CD4-positive, alpha-beta T cell treated with Interleukin-17A for 1 hour (primary cell): ENCODE measurements around the gene WDR62.

ENCODE experiments used
- DNase-seq: peaks from one replicate; pipeline ENCODE4 v3.0.0-alpha.2; 2020

Gene WDR62

GRCh38 chr19:36081894-36082293 lies 27.2 kb downstream of the WDR62 start:
- no peak for DNase-seq

GRCh38 chr19:36082916-36083315 lies 28.2 kb downstream of the WDR62 start:
- no peak for DNase-seq

GRCh38 chr19:36084231-36085009 lies 29.7 kb downstream of the WDR62 start:
- no peak for DNase-seq

GRCh38 chr19:36086326-36086725 lies 31.6 kb downstream of the WDR62 start:
- DNase-seq: no peak

GRCh38 chr19:36089847-36090246 lies 35.1 kb downstream of the WDR62 start:
- DNase-seq: no peak

GRCh38 chr19:36090910-36091695 lies 36.4 kb downstream of the WDR62 start:
- DNase-seq: no peak

GRCh38 chr19:36092566-36092965 lies 37.9 kb downstream of the WDR62 start:
- DNase-seq: no peak

- DNase-seq: no peak
These were observed 38.5 kb downstream of the WDR62 start for GRCh38 chr19:36093146-36093662.

- DNase-seq: no peak
These were observed 39.0 kb downstream of the WDR62 start for GRCh38 chr19:36093687-36094086.

GRCh38 chr19:36097036-36097435 lies 42.3 kb downstream of the WDR62 start:
- DNase-seq: no peak

- no peak for DNase-seq
These were observed 44.6 kb downstream of the WDR62 start for GRCh38 chr19:36099166-36099785.

- DNase-seq: no peak
These were observed 45.8 kb downstream of the WDR62 start for GRCh38 chr19:36100476-36100875.

GRCh38 chr19:36101550-36102327 lies 47.0 kb downstream of the WDR62 start:
- no peak for DNase-seq

- DNase-seq: no peak
These were observed 48.4 kb downstream of the WDR62 start for GRCh38 chr19:36103040-36103626.

GRCh38 chr19:36103842-36104552 lies 49.3 kb downstream of the WDR62 start:
- no peak for DNase-seq

- no peak for DNase-seq
These were observed 51.7 kb downstream of the WDR62 start for GRCh38 chr19:36106441-36106840.

GRCh38 chr19:36106991-36107390 lies 52.3 kb downstream of the WDR62 start:
- DNase-seq: no peak

- DNase-seq: no peak
These were observed 54.0 kb downstream of the WDR62 start for GRCh38 chr19:36108684-36109083.

GRCh38 chr19:36110487-36111199 lies 55.9 kb downstream of the WDR62 start, which contains the start of gene OVOL3:
Gene OVOL3, plus strand, starts transcription at chr19:36111143. Its CDS starts 60 bp downstream, at chr19:36111203.
- no peak for DNase-seq

GRCh38 chr19:36111200-36111539 lies 56.5 kb downstream of the WDR62 start:
- DNase-seq: no peak

GRCh38 chr19:36112678-36113077 lies 58.0 kb downstream of the WDR62 start:
- DNase-seq: no peak
